GM23338 (cell line): ENCODE data around the gene PDE7B. TPM values are rescaled to one million over a fixed set of nuclear protein-coding genes. Genes with fewer than 3 reads are reported as not detected.

Experiments
- ATAC-seq: fragments of 200-7000 bp; cut with Tn5 transposase; 3 replicates; pipeline ENCODE4 v1.9.1; 2020
- DNase-seq: peaks from one replicate; pipeline ENCODE4 v3.0.0-alpha.2; 2015; ENCODE audit warnings: low spot score
- H2AFZ ChIP-seq: fragments of 200-600 bp; sonication (generic); 2 replicates; pipeline ENCODE4 v1.8.0; 2016; ENCODE audit warnings: antibody characterized with exemption, mild to moderate bottlenecking, moderate library complexity
- H3F3A ChIP-seq: fragments of 200-600 bp; sonication (generic); replicated peaks from 2 replicates; pipeline ENCODE4 v1.8.0; 2017; ENCODE audit warnings: antibody characterized with exemption, mixed run types, low read depth
- H3K27ac ChIP-seq: fragments of 200-600 bp; sonication (generic); 2 replicates; pipeline ENCODE4 v1.6.1; 2016; ENCODE audit warnings: low read depth
- H3K27me3 ChIP-seq: fragments of 200-600 bp; sonication (generic); 2 replicates; pipeline ENCODE4 v1.8.0; 2016; ENCODE audit warnings: mild to moderate bottlenecking, mixed run types, moderate library complexity; ENCODE audit not compliant: insufficient read depth
- H3K36me3 ChIP-seq: fragments of 200-600 bp; sonication (generic); 2 replicates; pipeline ENCODE4 v1.8.0; 2016; ENCODE audit warnings: mild to moderate bottlenecking; ENCODE audit not compliant: insufficient read depth
- H3K4me1 ChIP-seq: fragments of 200-600 bp; sonication (generic); 2 replicates; pipeline ENCODE4 v1.8.0; 2016; ENCODE audit warnings: mild to moderate bottlenecking, moderate library complexity; ENCODE audit not compliant: insufficient read depth
- H3K4me2 ChIP-seq: fragments of 200-600 bp; sonication (generic); 2 replicates; pipeline ENCODE4 v1.7.1; 2017; ENCODE audit warnings: mixed run types
- H3K4me3 ChIP-seq: fragments of 200-600 bp; sonication (generic); 2 replicates; pipeline ENCODE4 v1.6.1; 2016; ENCODE audit warnings: mixed run types
- H3K79me2 ChIP-seq: fragments of 200-600 bp; sonication (generic); replicated peaks from 2 replicates; pipeline ENCODE4 v1.8.0; 2017; ENCODE audit warnings: mild to moderate bottlenecking; ENCODE audit not compliant: insufficient read depth
- H3K9me2 ChIP-seq: fragments of 200-600 bp; sonication (generic); 2 replicates; pipeline ENCODE4 v1.8.0; 2017; ENCODE audit not compliant: insufficient read depth
- H4K20me1 ChIP-seq: fragments of 200-600 bp; sonication (generic); replicated peaks from 2 replicates; pipeline ENCODE4 v1.8.0; 2017; ENCODE audit warnings: mild to moderate bottlenecking; ENCODE audit not compliant: insufficient read depth
- H3K27ac Mint-ChIP-seq: 2 replicates; pipeline ENCODE4 v1.8.0; 2020; ENCODE audit warnings: inconsistent platforms, mild to moderate bottlenecking, moderate library complexity, mixed read lengths
- H3K27me3 Mint-ChIP-seq: 3 replicates; pipeline ENCODE4 v1.8.0; 2022; ENCODE audit warnings: low read depth, mild to moderate bottlenecking, moderate library complexity, mixed read lengths, inconsistent platforms; ENCODE audit not compliant: insufficient read depth, poor library complexity
- H3K36me3 Mint-ChIP-seq: 3 replicates; pipeline ENCODE4 v1.8.0; 2021; ENCODE audit warnings: low read depth, mild to moderate bottlenecking, inconsistent platforms, moderate library complexity, mixed read lengths
- H3K4me1 Mint-ChIP-seq: 3 replicates; pipeline ENCODE4 v1.8.0; 2020; ENCODE audit warnings: mild to moderate bottlenecking, inconsistent platforms, mixed read lengths
- H3K4me3 Mint-ChIP-seq: 3 replicates; pipeline ENCODE4 v1.8.0; 2021; ENCODE audit warnings: moderate library complexity, mild to moderate bottlenecking, inconsistent platforms, mixed read lengths
- H3K9me3 Mint-ChIP-seq: 3 replicates; pipeline ENCODE4 v1.8.0; 2020; ENCODE audit warnings: moderate library complexity, mild to moderate bottlenecking, inconsistent platforms, mixed read lengths
- CREB1 ChIP-seq: fragments of 250-450 bp; sonication (Bioruptor Pico); IDR thresholded peaks from 2 replicates; pipeline ENCODE4 v1.5.0; 2020; ENCODE audit warnings: low read depth, mild to moderate bottlenecking, moderate library complexity
- NANOG ChIP-seq: IDR thresholded peaks from 2 replicates; pipeline ENCODE4 v1.6.1; 2016; ENCODE audit warnings: antibody characterized with exemption, borderline replicate concordance
- STAT1 ChIP-seq: IDR thresholded peaks from one replicate; pipeline ENCODE4 v1.6.1; 2016; ENCODE audit warnings: antibody characterized with exemption; ENCODE audit not compliant: unreplicated experiment
- ZNF331 ChIP-seq: fragments of 250-450 bp; sonication (Bioruptor Pico); IDR thresholded peaks from 2 replicates; pipeline ENCODE4 v1.5.0; 2020; ENCODE audit warnings: low read depth, mild to moderate bottlenecking, moderate library complexity
- polyA plus RNA-seq: library from polyadenylated mRNA; unstranded; fragments of >200 nt; fragmentation: Nextera tagmentation; extraction: Ambion mirVana; gene quantifications from 2 replicates; pipeline ENCODE4 v1.2.1, GENCODE V29; 2016
- total RNA-seq: library from RNA; depleted of rRNA; stranded (reverse); fragments of >200 nt; shearing (Covaris generic); gene quantifications from 2 replicates; pipeline ENCODE4 v1.2.3, GENCODE V29; 2014
- TF ChIP-seq, protein P1 (sequence below): fragments of 250-450 bp; sonication (Bioruptor Pico); IDR thresholded peaks from 2 replicates; pipeline ENCODE4 v1.5.0; 2020; ENCODE audit warnings: mild to moderate bottlenecking, moderate library complexity

Gene PDE7B
- total and polyA plus RNA-seq, 2 experiments from 2014 or later, result 0.07 TPM; not detected in 1

DNA sequence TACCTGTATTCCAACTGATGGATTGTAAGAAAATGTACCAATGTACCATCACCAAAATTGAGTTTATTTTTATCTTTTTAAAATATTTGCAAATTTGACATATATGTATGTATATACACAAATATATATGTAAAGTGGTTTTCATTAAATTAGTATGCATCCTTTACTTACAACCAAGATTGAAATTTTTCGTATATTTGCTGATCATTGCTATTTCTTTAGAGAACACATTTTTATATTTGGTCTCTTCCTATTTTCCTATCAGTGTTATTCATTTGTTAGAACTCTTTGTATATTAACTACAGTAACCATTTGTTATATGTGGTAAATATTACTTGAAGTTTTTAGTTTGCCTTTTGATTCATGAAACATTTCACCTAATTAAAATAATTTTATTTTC lies 324.4 kb downstream of the PDE7B start (continued):
- TF ChIP-seq, protein P1, sequence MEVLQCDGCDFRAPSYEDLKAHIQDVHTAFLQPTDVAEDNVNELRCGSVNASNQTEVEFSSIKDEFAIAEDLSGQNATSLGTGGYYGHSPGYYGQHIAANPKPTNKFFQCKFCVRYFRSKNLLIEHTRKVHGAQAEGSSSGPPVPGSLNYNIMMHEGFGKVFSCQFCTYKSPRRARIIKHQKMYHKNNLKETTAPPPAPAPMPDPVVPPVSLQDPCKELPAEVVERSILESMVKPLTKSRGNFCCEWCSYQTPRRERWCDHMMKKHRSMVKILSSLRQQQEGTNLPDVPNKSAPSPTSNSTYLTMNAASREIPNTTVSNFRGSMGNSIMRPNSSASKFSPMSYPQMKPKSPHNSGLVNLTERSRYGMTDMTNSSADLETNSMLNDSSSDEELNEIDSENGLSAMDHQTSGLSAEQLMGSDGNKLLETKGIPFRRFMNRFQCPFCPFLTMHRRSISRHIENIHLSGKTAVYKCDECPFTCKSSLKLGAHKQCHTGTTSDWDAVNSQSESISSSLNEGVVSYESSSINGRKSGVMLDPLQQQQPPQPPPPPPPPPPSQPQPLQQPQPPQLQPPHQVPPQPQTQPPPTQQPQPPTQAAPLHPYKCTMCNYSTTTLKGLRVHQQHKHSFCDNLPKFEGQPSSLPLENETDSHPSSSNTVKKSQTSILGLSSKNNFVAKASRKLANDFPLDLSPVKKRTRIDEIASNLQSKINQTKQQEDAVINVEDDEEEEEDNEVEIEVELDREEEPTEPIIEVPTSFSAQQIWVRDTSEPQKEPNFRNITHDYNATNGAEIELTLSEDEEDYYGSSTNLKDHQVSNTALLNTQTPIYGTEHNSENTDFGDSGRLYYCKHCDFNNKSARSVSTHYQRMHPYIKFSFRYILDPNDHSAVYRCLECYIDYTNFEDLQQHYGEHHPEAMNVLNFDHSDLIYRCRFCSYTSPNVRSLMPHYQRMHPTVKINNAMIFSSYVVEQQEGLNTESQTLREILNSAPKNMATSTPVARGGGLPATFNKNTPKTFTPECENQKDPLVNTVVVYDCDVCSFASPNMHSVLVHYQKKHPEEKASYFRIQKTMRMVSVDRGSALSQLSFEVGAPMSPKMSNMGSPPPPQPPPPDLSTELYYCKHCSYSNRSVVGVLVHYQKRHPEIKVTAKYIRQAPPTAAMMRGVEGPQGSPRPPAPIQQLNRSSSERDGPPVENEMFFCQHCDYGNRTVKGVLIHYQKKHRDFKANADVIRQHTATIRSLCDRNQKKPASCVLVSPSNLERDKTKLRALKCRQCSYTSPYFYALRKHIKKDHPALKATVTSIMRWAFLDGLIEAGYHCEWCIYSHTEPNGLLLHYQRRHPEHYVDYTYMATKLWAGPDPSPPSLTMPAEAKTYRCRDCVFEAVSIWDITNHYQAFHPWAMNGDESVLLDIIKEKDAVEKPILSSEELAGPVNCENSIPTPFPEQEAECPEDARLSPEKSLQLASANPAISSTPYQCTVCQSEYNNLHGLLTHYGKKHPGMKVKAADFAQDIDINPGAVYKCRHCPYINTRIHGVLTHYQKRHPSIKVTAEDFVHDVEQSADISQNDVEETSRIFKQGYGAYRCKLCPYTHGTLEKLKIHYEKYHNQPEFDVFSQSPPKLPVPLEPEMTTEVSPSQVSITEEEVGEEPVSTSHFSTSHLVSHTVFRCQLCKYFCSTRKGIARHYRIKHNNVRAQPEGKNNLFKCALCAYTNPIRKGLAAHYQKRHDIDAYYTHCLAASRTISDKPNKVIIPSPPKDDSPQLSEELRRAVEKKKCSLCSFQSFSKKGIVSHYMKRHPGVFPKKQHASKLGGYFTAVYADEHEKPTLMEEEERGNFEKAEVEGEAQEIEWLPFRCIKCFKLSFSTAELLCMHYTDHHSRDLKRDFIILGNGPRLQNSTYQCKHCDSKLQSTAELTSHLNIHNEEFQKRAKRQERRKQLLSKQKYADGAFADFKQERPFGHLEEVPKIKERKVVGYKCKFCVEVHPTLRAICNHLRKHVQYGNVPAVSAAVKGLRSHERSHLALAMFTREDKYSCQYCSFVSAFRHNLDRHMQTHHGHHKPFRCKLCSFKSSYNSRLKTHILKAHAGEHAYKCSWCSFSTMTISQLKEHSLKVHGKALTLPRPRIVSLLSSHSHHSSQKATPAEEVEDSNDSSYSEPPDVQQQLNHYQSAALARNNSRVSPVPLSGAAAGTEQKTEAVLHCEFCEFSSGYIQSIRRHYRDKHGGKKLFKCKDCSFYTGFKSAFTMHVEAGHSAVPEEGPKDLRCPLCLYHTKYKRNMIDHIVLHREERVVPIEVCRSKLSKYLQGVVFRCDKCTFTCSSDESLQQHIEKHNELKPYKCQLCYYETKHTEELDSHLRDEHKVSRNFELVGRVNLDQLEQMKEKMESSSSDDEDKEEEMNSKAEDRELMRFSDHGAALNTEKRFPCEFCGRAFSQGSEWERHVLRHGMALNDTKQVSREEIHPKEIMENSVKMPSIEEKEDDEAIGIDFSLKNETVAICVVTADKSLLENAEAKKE (CRISPR knock-in tag), result no peak

DNA sequence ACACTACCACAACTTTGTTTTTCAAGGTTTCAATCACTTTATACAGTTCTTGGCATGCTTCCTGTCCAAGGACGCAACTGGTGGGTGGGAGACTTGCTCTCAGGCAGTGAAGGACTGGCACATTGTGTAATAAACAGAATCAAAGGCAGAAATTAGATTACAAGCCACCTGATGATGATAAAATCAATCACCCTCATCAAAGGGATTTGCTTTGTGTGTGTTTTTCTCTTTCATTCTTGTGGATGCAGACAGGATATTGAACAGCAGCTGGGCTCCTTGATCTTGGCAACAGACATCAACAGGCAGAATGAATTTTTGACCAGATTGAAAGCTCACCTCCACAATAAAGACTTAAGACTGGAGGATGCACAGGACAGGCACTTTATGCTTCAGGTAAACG lies 327.2 kb downstream of the PDE7B start:
- Histone ChIP-seq H3K36me3 (no peaks in the 10 kb centered on the region), H3K9me2 (no peaks in the 10 kb centered on the region), H3K4me1 (no peaks in the 10 kb centered on the region), H4K20me1 (no peaks in the 10 kb centered on the region), H2AFZ (peak overlapping the region; percentile 6; the same call in 1 of the 2 replicates), H3K27me3 (no peaks in the 10 kb centered on the region), H3K27ac (no peak overlapping the region), H3K79me2 (no peaks in the 10 kb centered on the region), H3K4me3 (no peak overlapping the region), H3K4me2 (no peak overlapping the region), H3F3A (no peaks in the 10 kb centered on the region)
- DNase-seq, result no peak
- Mint-ChIP-seq H3K4me1 (no peaks in the 10 kb centered on the region; the same call in 2 of the 3 replicates), H3K4me3 (no peak overlapping the region), H3K27me3 (no peaks in the 10 kb centered on the region), H3K36me3 (no peaks in the 10 kb centered on the region), H3K27ac (no peak overlapping the region), H3K9me3 (no peaks in the 10 kb centered on the region)
- TF ChIP-seq STAT1, result no peak
- no peak for TF ChIP-seq NANOG
- TF ChIP-seq ZNF331 (CRISPR knock-in tag), result no peak
- no peak for TF ChIP-seq CREB1
- ATAC-seq, result no peak
